Measurements from ENCODE around the gene SPACA9. TPM values are rescaled to one million over a fixed set of nuclear protein-coding genes. Genes with fewer than 3 reads are reported as not detected.

Gene SPACA9
- total RNA-seq = 4.4 TPM
- long read RNA-seq, partial matches to known transcripts = 1 of 1 reads
- long read RNA-seq, other reads (novel, unspliced or antisense) = 0 of 1 reads

- ATAC-seq (peak; percentile 86), DNase-seq (peak; percentile 82)
- intact Hi-C loops (cut with micrococcal nuclease) = no loop called here
Observed at GRCh38 chr9:132878695-132879456, at the start of gene SPACA9. SPACA9 (plus strand) TSS chr9:132878898; CDS start chr9:132883948, 5,050 bp downstream.

- ATAC-seq = no peak
- no peak for DNase-seq
- intact Hi-C loops (cut with micrococcal nuclease) = no loop called here
Observed at GRCh38 chr9:132832171-132832881, 46.4 kb upstream of the SPACA9 start.

GRCh38 chr9:132833550-132834121, 45.1 kb upstream of the SPACA9 start:
- intact Hi-C loops (cut with micrococcal nuclease) = no loop called here
- DNase-seq (no peak), ATAC-seq (no peak)

GRCh38 chr9:132834343-132834742, 44.4 kb upstream of the SPACA9 start:
- DNase-seq (no peak), ATAC-seq (no peak)
- intact Hi-C loops (cut with micrococcal nuclease) = no loop called here

- intact Hi-C loops (cut with micrococcal nuclease) = no loop called here
- no peak for ATAC-seq
- DNase-seq = no peak
Observed at GRCh38 chr9:132837501-132838286, 41.0 kb upstream of the SPACA9 start.

- no peak for ATAC-seq
- no peak for DNase-seq
- intact Hi-C loops (cut with micrococcal nuclease) = no loop called here
Observed at GRCh38 chr9:132838291-132838690, 40.4 kb upstream of the SPACA9 start.

- ATAC-seq = peak; percentile 66
- intact Hi-C loops (cut with micrococcal nuclease) = no loop called here
- DNase-seq = no peak
Observed at GRCh38 chr9:132840980-132841379, 37.7 kb upstream of the SPACA9 start.

- ATAC-seq = no peak
- no peak for DNase-seq
- intact Hi-C loops (cut with micrococcal nuclease) = no loop called here
Observed at GRCh38 chr9:132842124-132843044, 36.3 kb upstream of the SPACA9 start.

- ATAC-seq = no peak
- intact Hi-C loops (cut with micrococcal nuclease) = no loop called here
- DNase-seq = no peak
Observed at GRCh38 chr9:132846109-132846917, 32.4 kb upstream of the SPACA9 start.

GRCh38 chr9:132846918-132847515, 31.7 kb upstream of the SPACA9 start:
- intact Hi-C loops (cut with micrococcal nuclease) = no loop called here
- ATAC-seq = no peak
- DNase-seq = no peak

- ATAC-seq (peak; percentile 86), DNase-seq (peak; percentile 57)
- intact Hi-C loops (cut with micrococcal nuclease) = no loop called here
Observed at GRCh38 chr9:132849185-132849706, 29.5 kb upstream of the SPACA9 start.

GRCh38 chr9:132853482-132853881, 25.2 kb upstream of the SPACA9 start:
- no peak for ATAC-seq
- intact Hi-C loops (cut with micrococcal nuclease) = no loop called here
- no peak for DNase-seq

GRCh38 chr9:132854832-132855231, 23.9 kb upstream of the SPACA9 start:
- intact Hi-C loops (cut with micrococcal nuclease) = no loop called here
- no peak for DNase-seq
- ATAC-seq = no peak

- intact Hi-C loops (cut with micrococcal nuclease) = no loop called here
- DNase-seq = no peak
- ATAC-seq = no peak
Observed at GRCh38 chr9:132855904-132856303, 22.8 kb upstream of the SPACA9 start.

GRCh38 chr9:132857031-132857430, 21.7 kb upstream of the SPACA9 start:
- intact Hi-C loops (cut with micrococcal nuclease) = no loop called here

GRCh38 chr9:132857616-132858342, 20.9 kb upstream of the SPACA9 start:
- peak; percentile 53 for DNase-seq
- ATAC-seq = peak; percentile 54
- intact Hi-C loops (cut with micrococcal nuclease) = no loop called here

More at GRCh38 chr9:132857031-132857430, 21.7 kb upstream of the SPACA9 start:
- DNase-seq (peak; percentile 58), ATAC-seq (peak; percentile 95)

Measured in left ventricle myocardium superior (tissue), 1 donor.